Ecto neural progenitor cell (in vitro differentiated cells): ENCODE measurements around the gene MARK2.

ENCODE experiments used
- DNase-seq: peaks from one replicate; pipeline ENCODE4 v3.0.0-alpha.2; 2018; ENCODE audit warnings: low spot score

Gene MARK2

DNA sequence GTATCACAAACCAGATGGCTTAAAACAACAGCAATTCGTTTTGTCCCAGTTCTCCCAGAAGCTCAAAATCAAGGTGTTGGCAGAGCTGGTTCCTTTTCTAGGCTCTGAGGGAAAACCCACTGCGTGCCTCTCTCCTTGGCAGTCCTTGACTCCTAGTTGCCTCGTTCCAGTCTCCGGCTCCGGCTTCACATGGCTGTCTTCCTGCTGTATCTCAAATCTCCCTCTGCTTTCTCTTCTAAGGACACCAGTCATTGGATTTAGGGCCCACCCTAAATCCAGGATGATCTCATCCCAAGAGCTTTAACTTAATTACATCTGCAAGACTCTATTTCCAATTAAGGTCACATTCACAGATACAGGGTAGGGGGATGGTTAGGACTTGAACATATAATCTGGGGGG, 90.7 kb downstream of the MARK2 start:
- DNase-seq, result no peak

- DNase-seq, result no peak
These were observed 92.1 kb downstream of the MARK2 start for GRCh38 chr11:63931045-63931444.

DNA sequence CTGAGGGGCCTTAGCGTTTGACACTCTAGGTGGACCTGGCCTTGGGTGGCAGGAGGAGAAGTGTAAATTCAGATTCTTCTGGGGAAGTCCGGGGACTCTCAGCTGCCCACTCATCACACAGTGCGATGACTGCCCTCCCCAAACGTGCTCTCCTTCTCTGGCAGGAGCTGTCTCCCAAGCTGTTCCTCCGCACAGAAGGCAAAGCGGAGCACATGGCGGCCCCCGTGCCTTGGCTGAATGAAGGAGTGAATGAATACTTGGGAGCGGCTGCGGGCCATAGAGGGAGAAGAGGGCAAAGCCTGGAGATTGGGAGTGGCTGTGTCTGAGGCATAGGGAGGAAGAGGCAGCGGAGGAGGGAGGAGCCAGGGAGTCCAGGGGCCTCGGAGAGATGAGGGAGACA, 93.0 kb downstream of the MARK2 start:
- no peak for DNase-seq

- no peak for DNase-seq
These were observed 94.5 kb downstream of the MARK2 start for GRCh38 chr11:63933459-63933858.

GRCh38 chr11:63937713-63938478, 99.0 kb downstream of the MARK2 start:
- DNase-seq, result peak; percentile 62

DNA sequence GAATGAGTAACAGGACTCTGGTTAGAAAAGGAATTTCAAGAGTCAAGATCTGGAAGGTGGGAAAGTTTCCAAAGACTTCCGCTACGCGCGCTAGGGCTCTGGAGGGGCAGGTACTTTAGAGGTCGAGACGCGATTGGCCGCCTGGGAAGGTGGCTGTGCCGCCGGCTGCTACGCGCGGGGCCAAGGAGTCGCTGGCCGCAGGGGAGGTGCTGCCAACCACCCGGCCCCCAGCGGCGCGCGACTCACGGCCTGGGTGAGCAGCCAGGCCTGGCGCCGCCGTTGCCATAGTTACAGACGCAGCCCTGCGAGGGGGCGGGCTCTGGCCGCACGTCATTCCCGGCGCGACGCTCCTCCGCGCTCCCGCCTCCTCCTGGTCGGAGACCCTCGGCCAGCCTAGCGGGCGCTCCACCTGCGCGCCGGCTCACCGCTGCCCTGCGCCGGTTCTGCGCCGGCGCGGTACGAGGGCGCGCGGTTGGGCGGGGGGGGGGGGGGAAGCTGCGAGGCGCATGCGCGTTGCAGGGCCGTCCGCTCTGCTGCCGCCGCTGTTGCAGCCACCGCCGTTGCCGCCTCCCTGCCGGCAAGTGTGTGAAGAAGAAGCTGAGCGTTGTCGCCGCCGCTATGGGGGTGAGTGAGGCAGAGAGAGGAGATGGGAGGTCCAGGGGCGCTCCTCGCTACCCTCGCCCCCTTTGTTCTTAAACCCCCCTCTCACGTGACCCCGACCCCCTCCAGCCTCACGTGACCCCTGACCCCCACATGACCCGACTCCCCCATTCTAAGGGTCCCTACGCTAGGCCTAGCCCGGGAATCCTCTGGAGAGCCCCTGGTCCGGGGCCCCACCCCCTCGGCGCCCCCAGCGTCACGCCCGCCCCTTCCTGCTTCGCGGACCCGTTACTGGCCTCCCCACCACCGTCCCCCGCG, 99.8 kb downstream of the MARK2 start, which contains the start of gene NAA40:
Gene NAA40, plus strand, starts transcription at position 524 of the 918 bp plus-strand sequence. Its CDS starts 95 bp downstream, at position 619.
- DNase-seq, result peak; percentile 98

DNA sequence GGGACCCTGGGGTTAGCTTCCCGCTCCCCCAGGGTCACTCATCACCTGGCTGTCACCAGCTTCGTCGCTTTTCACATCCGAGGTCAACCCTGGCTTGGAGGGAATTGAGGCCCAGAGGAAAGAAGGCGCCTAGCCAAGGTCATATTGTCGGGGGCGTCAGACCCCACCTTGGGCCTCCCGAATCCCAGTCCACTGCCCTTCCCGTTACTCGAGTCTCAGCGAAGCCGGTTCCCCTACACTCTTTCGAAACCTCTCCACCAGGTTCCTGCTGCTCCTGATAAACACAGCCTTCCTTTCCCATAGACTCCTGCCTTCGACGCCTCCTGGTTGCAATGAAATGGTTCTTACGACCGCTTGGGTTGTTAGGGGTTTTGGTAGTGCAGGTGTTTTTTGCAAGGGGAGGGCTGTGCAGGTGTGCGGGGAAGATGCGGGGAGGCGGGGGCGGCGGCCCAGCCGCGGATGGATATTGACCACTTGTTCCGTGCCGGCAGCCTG, 100.5 kb downstream of the MARK2 start:
- DNase-seq, result no peak

GRCh38 chr11:63940786-63941185, 101.9 kb downstream of the MARK2 start:
- no peak for DNase-seq

- no peak for DNase-seq
These were observed 103.0 kb downstream of the MARK2 start for GRCh38 chr11:63941901-63942300.

DNA sequence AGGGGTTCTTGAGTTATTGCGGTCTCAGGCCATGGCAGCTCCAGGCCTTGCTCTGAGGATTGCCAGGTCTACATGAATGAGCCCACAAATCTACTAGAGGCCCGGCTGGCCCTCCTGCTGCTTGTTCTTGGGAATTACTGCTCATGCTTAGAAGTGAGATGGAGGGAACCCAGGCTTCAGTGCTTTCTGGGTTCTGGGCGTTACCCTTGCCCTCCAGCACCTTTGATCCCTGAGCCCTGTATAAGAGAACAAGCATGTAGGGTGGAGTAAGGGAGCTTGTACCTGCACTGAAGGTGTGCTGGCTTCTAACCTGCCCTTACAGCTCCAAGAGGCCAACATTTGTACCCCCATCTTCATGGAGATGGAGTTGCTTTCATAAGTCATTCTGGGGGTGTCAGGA, 103.9 kb downstream of the MARK2 start:
- no peak for DNase-seq

GRCh38 chr11:63944987-63945386, 106.1 kb downstream of the MARK2 start:
- no peak for DNase-seq

DNA sequence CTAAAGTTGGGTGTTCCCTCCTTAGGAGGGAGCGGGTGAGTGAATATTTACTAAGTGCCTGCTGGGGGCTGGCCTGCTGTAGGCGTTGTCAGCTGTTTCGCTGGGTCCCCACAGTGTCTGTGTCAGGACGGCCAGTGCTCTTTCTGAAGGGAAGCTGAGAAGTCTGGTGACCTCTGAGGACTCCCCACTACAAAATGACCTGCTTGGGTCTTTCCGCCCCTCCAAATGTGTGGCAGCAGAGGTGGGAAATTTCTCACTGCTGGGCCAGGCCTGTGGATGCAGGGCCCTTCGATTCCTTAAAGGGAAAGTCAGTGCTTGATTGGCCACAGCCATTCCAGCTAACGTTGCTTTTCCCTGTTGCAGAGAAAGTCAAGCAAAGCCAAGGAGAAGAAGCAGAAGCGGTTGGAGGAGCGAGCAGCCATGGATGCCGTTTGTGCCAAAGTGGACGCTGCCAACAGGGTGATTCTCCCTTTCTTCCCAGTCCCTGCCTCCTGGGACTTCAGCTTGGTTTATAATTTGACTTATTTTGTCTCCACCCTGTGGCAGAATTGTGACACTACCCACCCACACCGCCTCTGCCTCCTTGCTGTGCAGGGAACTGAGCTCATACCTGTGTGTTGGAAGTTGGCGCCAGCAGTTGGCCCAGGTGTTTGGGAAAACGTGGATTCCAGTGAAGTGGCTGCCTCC, 106.7 kb downstream of the MARK2 start:
- peak; percentile 68 for DNase-seq

DNA sequence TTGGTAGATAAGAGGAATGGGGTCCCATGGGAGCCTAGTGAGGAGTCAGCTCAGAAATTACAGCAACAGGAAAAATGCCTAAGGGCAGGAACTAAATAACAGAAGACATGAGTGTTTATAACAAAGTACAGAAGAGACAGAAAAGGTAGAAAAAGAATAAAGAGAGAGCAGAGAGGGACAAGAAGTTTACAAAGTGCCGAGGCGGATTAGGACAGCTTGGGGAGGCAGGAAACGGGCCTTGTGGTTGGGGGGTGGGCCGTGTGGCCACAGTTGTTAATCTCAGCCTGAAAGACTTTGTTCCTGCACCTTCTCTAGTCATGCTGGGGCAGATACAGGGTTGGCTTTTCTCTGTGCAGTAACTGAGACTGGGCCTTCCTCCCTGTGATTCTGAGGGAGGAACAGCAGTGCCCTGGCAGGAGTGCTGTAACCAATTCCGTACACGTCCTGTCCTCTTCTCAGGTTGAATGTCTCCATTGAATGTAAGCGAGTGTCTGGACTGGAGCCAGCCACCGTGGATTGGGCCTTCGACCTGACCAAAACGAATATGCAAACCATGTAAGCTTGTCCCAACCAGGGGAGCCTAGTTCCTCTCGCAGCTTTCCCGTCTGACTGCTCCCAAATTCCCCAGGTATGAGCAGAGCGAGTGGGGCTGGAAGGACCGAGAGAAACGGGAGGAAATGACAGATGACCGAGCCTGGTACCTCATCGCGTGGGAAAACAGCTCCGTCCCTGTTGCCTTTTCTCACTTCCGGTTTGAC, 113.0 kb downstream of the MARK2 start:
- DNase-seq, result no peak

DNA sequence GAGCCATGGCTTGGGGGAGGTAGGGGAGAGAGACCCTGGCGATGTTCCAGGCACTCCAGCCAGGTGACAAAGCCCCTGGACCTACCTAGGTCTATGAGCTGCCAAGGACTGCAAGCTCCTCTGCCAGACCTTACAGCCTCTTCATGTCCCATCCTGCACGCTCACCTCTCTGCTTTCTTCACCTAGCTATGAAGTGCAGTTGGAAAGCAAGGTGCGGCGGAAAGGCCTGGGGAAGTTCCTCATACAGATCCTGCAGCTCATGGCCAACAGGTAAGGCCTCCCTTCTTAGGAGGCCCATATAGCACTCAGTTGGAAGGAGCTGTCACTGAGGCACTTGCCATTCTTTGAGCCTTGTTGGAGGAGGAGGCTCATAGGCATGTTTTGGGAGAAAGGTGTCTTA, 113.7 kb downstream of the MARK2 start:
- no peak for DNase-seq

DNA sequence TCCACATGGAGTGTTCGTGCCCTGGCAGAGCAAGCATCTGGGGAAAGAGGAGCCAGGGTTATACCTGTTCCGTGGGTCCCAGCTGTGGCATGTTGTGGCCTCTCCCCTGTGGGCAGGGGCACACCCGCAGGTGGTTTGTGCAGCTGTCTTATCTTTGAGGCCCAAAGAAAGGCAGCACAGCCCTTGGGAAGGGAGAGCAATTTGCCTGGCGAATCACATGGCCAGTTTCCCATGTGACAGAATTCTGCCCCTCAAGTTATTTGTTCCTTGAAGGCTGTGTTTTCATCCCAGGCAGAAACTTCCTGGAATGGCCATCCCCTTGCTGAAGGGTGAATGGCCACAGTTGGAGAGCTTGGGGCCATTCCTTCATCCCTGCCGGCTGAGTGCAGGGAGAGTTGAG, 119.1 kb downstream of the MARK2 start:
- DNase-seq, result no peak
